Mesendoderm (in vitro differentiated cells): Measurements from ENCODE around the gene CHCHD5.

ENCODE experiments used
- DNase-seq: peaks from one replicate; pipeline ENCODE4 v3.0.0; 2013
- H2AK5ac ChIP-seq: 2 replicates; pipeline ENCODE4 v1.6.1; 2013; ENCODE audit warnings: low read length, inconsistent platforms
- H2BK120ac ChIP-seq: 2 replicates; pipeline ENCODE4 v1.6.1; 2013; ENCODE audit warnings: low read depth, mild to moderate bottlenecking, low read length, moderate library complexity, mixed read lengths
- H2BK15ac ChIP-seq: replicated peaks from 2 replicates; pipeline ENCODE4 v1.6.1; 2013; ENCODE audit warnings: low read depth, mild to moderate bottlenecking, moderate library complexity
- H2BK5ac ChIP-seq: 2 replicates; pipeline ENCODE4 v1.6.1; 2013; ENCODE audit warnings: low read length, inconsistent platforms
- H3K18ac ChIP-seq: 2 replicates; pipeline ENCODE4 v1.6.1; 2013; ENCODE audit warnings: mild to moderate bottlenecking, low read length, mixed read lengths
- H3K23ac ChIP-seq: one replicate; pipeline ENCODE4 v1.6.1; 2013; ENCODE audit warnings: low read length
- H3K27ac ChIP-seq: 2 replicates; pipeline ENCODE4 v1.5.1; 2013; ENCODE audit warnings: low read depth, mild to moderate bottlenecking, inconsistent platforms, low read length, moderate library complexity
- H3K27me3 ChIP-seq: 2 replicates; pipeline ENCODE4 v1.6.1; 2013; ENCODE audit warnings: low read length, control low read depth, mild to moderate bottlenecking, inconsistent platforms; ENCODE audit not compliant: insufficient read depth, poor library complexity
- H3K36me3 ChIP-seq: 2 replicates; pipeline ENCODE4 v1.6.1; 2013; ENCODE audit warnings: low read length, inconsistent platforms; ENCODE audit not compliant: control insufficient read depth, insufficient read depth
- H3K4ac ChIP-seq: one replicate; pipeline ENCODE4 v1.6.1; 2013; ENCODE audit warnings: low read depth, mild to moderate bottlenecking, low read length, moderate library complexity
- H3K4me1 ChIP-seq: 2 replicates; pipeline ENCODE4 v1.6.1; 2013; ENCODE audit warnings: low read depth, low read length, inconsistent platforms; ENCODE audit not compliant: control insufficient read depth
- H3K4me2 ChIP-seq: 2 replicates; pipeline ENCODE4 v1.6.1; 2013; ENCODE audit warnings: low read length
- H3K4me3 ChIP-seq: 2 replicates; pipeline ENCODE4 v1.5.1; 2013; ENCODE audit warnings: mild to moderate bottlenecking, low read length
- H3K56ac ChIP-seq: one replicate; pipeline ENCODE4 v1.6.1; 2013; ENCODE audit warnings: low read length
- H3K79me1 ChIP-seq: 2 replicates; pipeline ENCODE4 v1.6.1; 2013; ENCODE audit warnings: low read length, inconsistent platforms
- H3K79me2 ChIP-seq: 2 replicates; pipeline ENCODE4 v1.6.1; 2013; ENCODE audit warnings: mild to moderate bottlenecking, low read length; ENCODE audit not compliant: control insufficient read depth, insufficient read depth
- H3K9ac ChIP-seq: 2 replicates; pipeline ENCODE4 v1.6.1; 2013; ENCODE audit warnings: low read length, inconsistent platforms
- H4K5ac ChIP-seq: one replicate; pipeline ENCODE4 v1.6.1; 2013; ENCODE audit warnings: low read length
- H4K8ac ChIP-seq: one replicate; pipeline ENCODE4 v1.6.1; 2013; ENCODE audit warnings: low read depth, mild to moderate bottlenecking, control low read depth, low read length, moderate library complexity
- WGBS: extraction: QIAGEN DNeasy Blood & Tissue Kit; methylation state at CpG from one replicate; pipeline ENCODE4 v1.1.7; 2013; ENCODE audit warnings: low lambda C conversion rate, missing lambda C conversion rate; ENCODE audit not compliant: insufficient coverage; ENCODE audit errors: extremely low coverage; 5-methylcytosine and 5-hydroxymethylcytosine counted together

Gene CHCHD5

DNA sequence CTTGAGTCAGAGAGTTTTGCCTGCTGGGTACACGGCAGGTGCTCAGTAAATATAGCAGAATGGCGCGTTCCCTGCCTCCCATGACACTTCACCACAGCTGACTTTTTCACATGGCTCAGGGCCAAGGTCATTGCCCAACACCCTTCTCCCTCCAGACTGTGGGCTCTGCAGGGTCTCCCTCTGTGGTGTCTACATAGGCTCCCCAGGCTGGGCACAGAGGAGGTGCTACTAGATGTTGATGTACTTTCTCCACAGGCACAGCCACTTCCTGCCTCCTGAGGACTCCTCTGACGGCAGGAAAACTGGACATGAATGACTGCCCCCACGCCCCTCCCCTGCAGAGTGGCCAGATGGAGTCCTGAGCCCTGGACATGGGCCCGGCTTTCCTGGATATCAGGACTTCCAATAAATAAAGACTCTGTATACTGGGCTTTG lies 4.2 kb downstream of the CHCHD5 start:
- Histone ChIP-seq H3K4me2 (no peak overlapping the region), H3K36me3 (peaks cover 3% of the 10 kb centered on the region), H3K27ac (no peak overlapping the region), H2BK15ac (no peak overlapping the region), H3K4me3 (no peak overlapping the region), H2BK5ac (no peak overlapping the region), H3K9ac (no peak overlapping the region), H3K23ac (no peak overlapping the region), H2BK120ac (no peak overlapping the region), H3K18ac (no peak overlapping the region), H3K79me1 (peaks cover 2% of the 10 kb centered on the region), H3K4me1 (peaks cover 5% of the 10 kb centered on the region), H3K4ac (no peak overlapping the region), H2AK5ac (no peak overlapping the region), H3K79me2 (no peaks in the 10 kb centered on the region), H3K27me3 (no peaks in the 10 kb centered on the region), H3K56ac (no peak overlapping the region), H4K8ac (no peak overlapping the region), H4K5ac (no peak overlapping the region)
- DNase-seq = no peak
- no CpG with 5 or more reads among the region's 6 CpGs for WGBS

DNA sequence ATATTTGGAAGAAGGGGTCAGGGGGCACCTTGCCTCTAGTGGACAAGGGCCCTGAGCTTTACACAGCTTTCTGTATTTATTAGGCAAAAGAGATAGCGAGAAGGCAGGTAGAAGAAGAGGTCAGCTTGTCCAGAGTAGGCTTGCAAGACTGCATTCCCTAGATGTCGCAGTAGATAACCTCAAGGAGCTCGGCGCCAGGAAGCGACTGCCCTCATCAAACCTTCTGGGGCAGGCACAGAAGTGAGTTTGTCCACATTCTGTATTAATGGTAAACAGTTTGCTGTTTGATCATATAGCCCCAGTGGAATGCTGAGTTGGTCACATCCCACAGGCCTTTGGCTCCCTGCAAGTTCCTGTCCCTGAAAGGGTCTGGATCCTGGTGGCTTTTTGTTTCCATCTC lies 7.0 kb downstream of the CHCHD5 start:
- Histone ChIP-seq H2BK15ac (no peak overlapping the region), H3K27ac (no peak overlapping the region), H3K23ac (no peak overlapping the region), H3K36me3 (peaks cover 3% of the 10 kb centered on the region), H3K27me3 (no peaks in the 10 kb centered on the region), H3K56ac (no peak overlapping the region), H3K79me1 (no peaks in the 10 kb centered on the region), H4K8ac (no peak overlapping the region), H2BK120ac (no peak overlapping the region), H3K9ac (no peak overlapping the region), H3K4me3 (no peak overlapping the region), H3K4me1 (no peaks in the 10 kb centered on the region), H3K4me2 (no peak overlapping the region), H2AK5ac (no peak overlapping the region), H2BK5ac (no peak overlapping the region), H4K5ac (no peak overlapping the region), H3K18ac (no peak overlapping the region), H3K79me2 (no peaks in the 10 kb centered on the region), H3K4ac (no peak overlapping the region)
- DNase-seq = no peak
- no CpG with 5 or more reads among the region's 5 CpGs for WGBS

DNA sequence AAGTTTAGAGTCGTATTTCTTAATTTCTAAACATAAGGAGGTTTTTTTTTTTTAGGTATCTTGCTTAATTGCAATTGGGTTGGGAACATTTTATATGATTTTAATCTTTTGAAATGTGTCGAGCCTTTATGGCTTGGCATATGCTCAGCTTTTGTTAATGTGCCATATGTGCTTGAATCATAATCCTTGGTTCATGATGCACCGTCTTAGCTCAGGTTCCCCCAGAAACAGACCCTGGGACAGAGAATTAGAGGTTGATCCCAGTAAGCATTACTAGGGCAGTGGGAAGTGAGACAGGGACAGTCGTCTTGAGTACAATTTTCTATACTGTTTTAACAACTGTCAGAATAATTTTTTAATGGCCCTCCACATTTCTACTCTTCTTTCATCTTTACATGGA lies 9.3 kb downstream of the CHCHD5 start:
- no peak for DNase-seq
- no CpG with 5 or more reads among the region's 4 CpGs for WGBS

DNA sequence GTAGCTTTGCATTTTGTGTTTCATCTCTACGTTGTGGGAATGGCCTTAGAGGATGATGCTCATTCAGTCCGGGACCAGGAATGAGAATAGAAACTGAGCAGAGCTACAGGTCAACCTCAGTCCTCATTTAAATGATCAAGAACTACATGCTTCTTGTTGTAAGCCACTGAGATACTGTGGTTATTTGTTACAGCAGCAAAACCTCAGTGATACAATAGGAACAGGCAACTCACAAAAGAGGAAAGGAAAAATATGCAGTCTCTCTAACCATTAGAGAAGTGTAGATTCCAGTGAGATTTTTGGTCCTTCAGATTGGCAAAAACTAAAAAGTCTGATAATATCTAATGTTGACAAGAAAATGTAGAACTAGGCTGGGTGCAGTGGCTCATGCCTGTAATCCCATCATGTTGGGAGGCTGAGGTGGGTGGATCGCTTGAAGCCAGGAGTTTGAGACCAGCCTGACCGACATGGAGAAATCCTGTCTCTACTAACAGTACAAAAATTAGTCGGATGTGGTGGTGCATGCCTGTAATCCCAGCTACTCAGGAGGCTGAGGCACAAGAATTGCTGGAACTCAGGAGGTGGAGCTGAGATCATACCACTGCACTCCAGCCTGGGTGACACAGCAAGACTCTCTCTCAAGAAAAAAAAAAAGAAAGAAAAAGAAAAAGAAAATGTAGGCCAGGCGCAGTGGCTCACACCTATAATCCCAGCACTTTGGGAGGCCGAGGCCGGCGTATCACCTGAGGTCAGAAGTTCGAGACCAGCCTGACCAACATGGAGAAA lies 13.3 kb downstream of the CHCHD5 start:
- Histone ChIP-seq H2BK120ac (no peak overlapping the region), H2AK5ac (no peak overlapping the region), H3K56ac (no peak overlapping the region), H3K36me3 (no peaks in the 10 kb centered on the region), H3K4me1 (no peaks in the 10 kb centered on the region), H3K27me3 (no peaks in the 10 kb centered on the region), H3K27ac (no peak overlapping the region), H3K4me3 (no peak overlapping the region), H3K79me1 (no peaks in the 10 kb centered on the region), H2BK5ac (no peak overlapping the region), H3K9ac (no peak overlapping the region), H4K8ac (no peak overlapping the region), H3K4ac (no peak overlapping the region), H3K79me2 (no peaks in the 10 kb centered on the region), H3K23ac (no peak overlapping the region), H4K5ac (no peak overlapping the region), H3K18ac (no peak overlapping the region), H2BK15ac (no peak overlapping the region), H3K4me2 (no peak overlapping the region)
- DNase-seq = no peak
- no CpG with 5 or more reads among the region's 10 CpGs for WGBS

More for the DNA sequence above, 9.3 kb downstream of the CHCHD5 start:
- no peak overlapping the region for H2BK15ac ChIP-seq
- no peaks in the 10 kb centered on the region for H3K27me3 ChIP-seq
- no peaks in the 10 kb centered on the region for H3K79me1 ChIP-seq
- no peak overlapping the region for H2BK5ac ChIP-seq
- H3K4me2 ChIP-seq = no peak overlapping the region
- H3K4me3 ChIP-seq = no peak overlapping the region
- H3K4ac ChIP-seq = no peak overlapping the region
- H3K27ac ChIP-seq = no peak overlapping the region
- H2AK5ac ChIP-seq = no peak overlapping the region
- no peaks in the 10 kb centered on the region for H3K36me3 ChIP-seq
- H3K4me1 ChIP-seq = no peaks in the 10 kb centered on the region
- H4K8ac ChIP-seq = no peak overlapping the region
- no peak overlapping the region for H2BK120ac ChIP-seq
- no peak overlapping the region for H3K18ac ChIP-seq
- H3K23ac ChIP-seq = no peak overlapping the region
- H4K5ac ChIP-seq = no peak overlapping the region
- no peak overlapping the region for H3K56ac ChIP-seq
- no peak overlapping the region for H3K9ac ChIP-seq
- H3K79me2 ChIP-seq = no peaks in the 10 kb centered on the region

DNA sequence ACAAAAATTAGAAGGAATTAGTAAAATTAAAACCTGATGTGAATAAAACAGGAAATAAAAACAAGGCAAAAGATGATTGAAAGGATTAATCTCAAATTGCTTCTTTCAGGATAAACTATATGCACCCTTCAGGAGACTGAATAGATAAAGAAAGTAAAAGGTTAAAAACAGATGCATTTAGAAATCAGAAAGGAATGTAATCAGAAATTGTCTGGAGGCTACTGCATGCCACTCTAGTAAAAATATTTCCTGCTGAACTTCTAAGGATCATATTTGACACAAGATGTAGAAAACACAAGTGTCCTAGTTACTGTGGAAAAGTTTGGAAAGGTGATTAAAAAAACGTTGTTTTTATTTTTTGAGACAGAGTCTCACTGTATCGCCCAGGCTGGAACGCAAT lies 16.2 kb downstream of the CHCHD5 start:
- no peaks in the 10 kb centered on the region for H3K4me1 ChIP-seq
- H3K56ac ChIP-seq = no peak overlapping the region
- no peak overlapping the region for H3K27ac ChIP-seq
- H3K18ac ChIP-seq = no peak overlapping the region
- H2AK5ac ChIP-seq = no peak overlapping the region
- H4K5ac ChIP-seq = no peak overlapping the region
- no peak overlapping the region for H3K4me2 ChIP-seq
- no peak overlapping the region for H3K4me3 ChIP-seq
- no peak overlapping the region for H3K4ac ChIP-seq
- no peak for DNase-seq
- H3K9ac ChIP-seq = no peak overlapping the region
- H3K79me2 ChIP-seq = no peaks in the 10 kb centered on the region
- H4K8ac ChIP-seq = no peak overlapping the region
- no peak overlapping the region for H2BK120ac ChIP-seq
- no peak overlapping the region for H2BK15ac ChIP-seq
- H3K79me1 ChIP-seq = no peaks in the 10 kb centered on the region
- no peak overlapping the region for H3K23ac ChIP-seq
- H3K36me3 ChIP-seq = no peaks in the 10 kb centered on the region
- no peak overlapping the region for H2BK5ac ChIP-seq
- WGBS = no CpG with 5 or more reads among the region's 3 CpGs
- H3K27me3 ChIP-seq = no peaks in the 10 kb centered on the region

DNA sequence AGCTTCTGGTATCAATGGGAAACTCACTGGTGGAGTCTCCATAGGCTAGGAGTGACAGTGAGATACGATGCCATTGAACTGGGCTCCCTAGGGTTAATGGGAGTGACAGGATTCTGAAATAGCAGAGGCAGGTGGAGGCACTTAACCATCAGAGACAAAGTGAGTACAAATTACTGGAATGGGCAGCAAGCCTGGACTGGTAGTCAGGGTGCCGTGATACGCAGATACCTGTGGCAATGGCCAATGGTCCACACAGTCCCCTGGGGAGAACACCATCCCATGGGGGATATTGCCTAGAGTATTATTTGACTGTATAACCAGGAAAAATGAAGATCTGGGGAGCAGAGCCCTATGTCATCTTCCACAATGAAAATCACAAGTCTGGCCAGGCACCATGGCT lies 17.3 kb downstream of the CHCHD5 start:
- Histone ChIP-seq H3K79me1 (no peaks in the 10 kb centered on the region), H3K4me2 (no peak overlapping the region), H3K27me3 (no peaks in the 10 kb centered on the region), H2BK120ac (no peak overlapping the region), H2AK5ac (no peak overlapping the region), H3K79me2 (no peaks in the 10 kb centered on the region), H3K4me1 (no peaks in the 10 kb centered on the region), H3K23ac (no peak overlapping the region), H3K56ac (no peak overlapping the region), H3K18ac (no peak overlapping the region), H3K36me3 (no peaks in the 10 kb centered on the region), H2BK15ac (no peak overlapping the region), H4K5ac (no peak overlapping the region), H3K4me3 (no peak overlapping the region), H3K4ac (no peak overlapping the region), H4K8ac (no peak overlapping the region), H3K27ac (no peak overlapping the region), H2BK5ac (no peak overlapping the region), H3K9ac (no peak overlapping the region)
- no CpG with 5 or more reads among the region's 3 CpGs for WGBS
- no peak for DNase-seq
